Retinal pigment epithelial cell (primary cell): Measurements from ENCODE around the gene WWOX.

ENCODE experiments used
- DNase-seq: peaks from one replicate; pipeline ENCODE4 v3.0.0-alpha.2; 2010; ENCODE audit warnings: low read depth
- H3K4me3 ChIP-seq: 2 replicates; pipeline ENCODE4 v1.5.1; 2011; ENCODE audit warnings: mild to moderate bottlenecking, low read length, control low read depth, moderate library complexity
- TF ChIP-seq, protein P1 (sequence below): conservative IDR thresholded peaks from 2 replicates; pipeline ENCODE4 v1.5.1; 2011; ENCODE audit warnings: low read depth, low read length, control low read depth, inconsistent platforms

WWOX gene

DNA sequence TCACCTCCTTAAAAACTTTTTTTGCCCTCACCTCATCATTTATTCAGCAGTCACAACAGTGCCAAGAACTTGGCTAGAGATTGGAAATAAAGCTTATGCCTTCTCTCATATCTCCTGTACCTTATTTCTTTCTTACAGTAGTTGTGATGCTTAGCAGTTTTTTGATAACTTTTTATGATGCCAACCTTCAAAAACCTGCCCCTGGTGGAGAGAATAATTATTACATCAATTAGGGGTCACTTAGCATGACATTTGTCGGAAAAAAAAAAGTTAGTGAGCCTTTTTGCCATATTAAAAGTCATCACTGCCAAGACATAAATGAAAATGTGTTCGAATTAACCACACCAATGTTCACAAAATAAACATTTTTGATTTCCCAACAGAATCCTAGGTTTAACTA is 296.6 kb downstream of the WWOX start:
- TF ChIP-seq, protein P1, sequence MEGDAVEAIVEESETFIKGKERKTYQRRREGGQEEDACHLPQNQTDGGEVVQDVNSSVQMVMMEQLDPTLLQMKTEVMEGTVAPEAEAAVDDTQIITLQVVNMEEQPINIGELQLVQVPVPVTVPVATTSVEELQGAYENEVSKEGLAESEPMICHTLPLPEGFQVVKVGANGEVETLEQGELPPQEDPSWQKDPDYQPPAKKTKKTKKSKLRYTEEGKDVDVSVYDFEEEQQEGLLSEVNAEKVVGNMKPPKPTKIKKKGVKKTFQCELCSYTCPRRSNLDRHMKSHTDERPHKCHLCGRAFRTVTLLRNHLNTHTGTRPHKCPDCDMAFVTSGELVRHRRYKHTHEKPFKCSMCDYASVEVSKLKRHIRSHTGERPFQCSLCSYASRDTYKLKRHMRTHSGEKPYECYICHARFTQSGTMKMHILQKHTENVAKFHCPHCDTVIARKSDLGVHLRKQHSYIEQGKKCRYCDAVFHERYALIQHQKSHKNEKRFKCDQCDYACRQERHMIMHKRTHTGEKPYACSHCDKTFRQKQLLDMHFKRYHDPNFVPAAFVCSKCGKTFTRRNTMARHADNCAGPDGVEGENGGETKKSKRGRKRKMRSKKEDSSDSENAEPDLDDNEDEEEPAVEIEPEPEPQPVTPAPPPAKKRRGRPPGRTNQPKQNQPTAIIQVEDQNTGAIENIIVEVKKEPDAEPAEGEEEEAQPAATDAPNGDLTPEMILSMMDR, result peak; percentile 35
- no peak overlapping the region for H3K4me3 ChIP-seq
- DNase-seq, result no peak

DNA sequence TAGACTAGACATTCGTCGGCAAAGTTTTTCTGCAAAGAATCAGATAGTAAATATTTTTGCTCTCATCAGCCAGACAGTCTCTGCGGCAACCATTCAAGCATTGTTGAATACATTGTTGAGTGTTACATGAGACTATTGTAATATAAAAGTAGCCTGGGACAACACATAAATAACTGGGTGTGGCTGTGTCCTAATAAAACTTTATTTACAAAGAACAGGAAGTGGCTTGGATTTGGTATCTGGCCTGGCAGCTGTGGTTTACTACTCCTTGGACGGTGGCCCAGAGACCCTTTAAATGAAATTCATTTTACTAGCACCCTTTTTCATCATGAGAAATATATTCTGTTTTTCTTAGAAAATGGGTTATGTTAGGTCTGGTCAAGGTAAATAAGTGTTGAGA is 297.2 kb downstream of the WWOX start:
- TF ChIP-seq, protein P1, result no peak
- H3K4me3 ChIP-seq, result no peak overlapping the region
- no peak for DNase-seq

DNA sequence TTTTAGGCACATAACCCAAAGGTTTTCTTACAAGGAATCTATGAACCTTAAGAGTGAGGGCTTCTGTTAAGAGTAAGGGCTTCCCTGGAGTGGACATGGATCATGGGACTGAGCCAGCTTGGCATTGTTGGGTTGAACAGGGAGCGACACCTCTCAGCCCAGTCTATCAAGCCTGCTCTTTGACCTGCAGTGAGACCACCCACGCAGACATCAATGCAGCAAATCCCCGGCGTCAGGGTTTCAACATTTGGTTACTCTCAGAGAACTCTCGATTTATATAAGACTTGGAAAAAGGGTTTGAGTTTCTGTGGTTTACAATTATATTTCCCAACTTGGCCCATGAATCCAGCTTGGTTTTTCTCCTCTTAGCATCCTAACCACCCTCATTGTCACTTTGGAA is 299.9 kb downstream of the WWOX start:
- TF ChIP-seq, protein P1, result no peak
- no peak overlapping the region for H3K4me3 ChIP-seq

DNA sequence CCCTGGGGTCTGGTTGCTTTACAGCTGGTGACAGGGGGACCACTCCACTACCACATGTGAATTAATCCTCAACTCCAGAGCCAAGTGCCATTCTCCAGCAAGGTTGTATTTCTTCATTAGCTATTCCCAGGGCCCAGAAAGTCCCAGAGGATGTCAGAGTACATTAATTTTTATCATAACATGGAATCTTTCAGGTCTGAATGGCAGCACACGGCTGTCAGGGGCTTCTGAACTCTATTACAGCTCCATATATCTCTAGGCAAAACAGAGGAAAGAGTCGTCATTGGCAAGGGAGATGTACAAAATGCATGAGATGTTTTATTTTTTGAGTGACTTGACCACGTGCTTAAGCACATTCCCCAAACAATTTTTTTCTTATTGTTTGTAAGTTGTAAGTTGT is 303.4 kb downstream of the WWOX start:
- no peak for DNase-seq
- TF ChIP-seq, protein P1, result no peak
- no peak overlapping the region for H3K4me3 ChIP-seq

More for the DNA sequence above, 299.9 kb downstream of the WWOX start:
- no peak for DNase-seq

DNA sequence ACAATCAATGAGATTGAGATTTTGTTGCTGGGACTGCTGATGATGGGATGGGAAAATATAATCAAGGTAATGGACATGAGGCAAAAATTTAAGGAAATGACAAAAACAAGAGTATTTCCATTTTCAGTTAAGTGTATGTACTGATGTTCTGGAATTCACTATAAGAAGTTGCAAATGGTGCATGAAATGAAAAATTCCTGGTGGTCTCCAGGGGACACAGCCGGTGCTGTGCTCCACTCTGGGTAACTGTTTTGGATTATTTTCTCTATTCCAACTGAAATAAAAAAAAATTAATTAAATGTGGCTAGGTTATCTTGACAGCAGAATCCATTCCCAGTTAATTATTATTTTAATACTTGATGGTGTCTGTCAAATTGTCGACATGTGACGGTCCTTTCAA is 305.6 kb downstream of the WWOX start:
- TF ChIP-seq, protein P1, result no peak
- no peak overlapping the region for H3K4me3 ChIP-seq
- DNase-seq, result no peak

DNA sequence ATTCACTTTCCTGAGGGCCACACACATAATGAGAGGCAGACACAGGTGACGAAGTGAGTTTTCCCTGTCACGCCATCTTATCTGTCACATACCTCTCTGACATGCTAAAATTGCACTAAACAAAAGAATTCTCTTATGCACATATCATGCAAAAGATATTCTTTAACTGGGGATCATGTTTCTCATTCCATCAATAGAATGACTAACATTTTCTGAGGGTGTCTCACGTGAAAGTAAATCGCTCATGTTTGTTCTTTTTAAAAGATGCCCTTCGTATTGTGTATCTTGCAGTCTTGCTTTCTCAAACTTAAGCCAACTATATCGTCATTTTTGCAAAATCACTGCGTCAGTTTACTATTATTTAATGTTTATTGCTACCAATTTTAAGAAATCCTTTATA is 306.4 kb downstream of the WWOX start:
- TF ChIP-seq, protein P1, result no peak
- DNase-seq, result no peak
- no peak overlapping the region for H3K4me3 ChIP-seq

DNA sequence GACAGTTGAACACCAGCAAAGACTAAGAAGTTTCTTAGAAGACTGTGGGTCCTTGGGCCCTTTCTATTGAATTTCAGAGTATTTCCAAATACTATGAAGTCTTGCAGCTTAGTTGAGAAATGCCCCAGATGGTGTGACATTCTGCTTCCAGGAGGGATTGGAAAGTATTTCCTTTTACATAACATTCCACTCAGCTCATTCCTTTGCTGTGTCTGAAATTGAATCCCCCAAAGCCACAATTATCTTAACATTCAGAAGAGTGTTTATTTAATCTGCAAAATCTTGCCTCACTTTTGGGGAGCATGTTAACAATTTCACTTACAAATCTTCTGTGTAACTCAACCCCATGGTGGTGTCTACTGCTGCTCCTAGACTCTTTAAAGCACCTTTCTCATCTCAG is 307.7 kb downstream of the WWOX start:
- no peak for DNase-seq
- H3K4me3 ChIP-seq, result no peak overlapping the region
- TF ChIP-seq, protein P1, result no peak
